Myocyte (in vitro differentiated cells): ENCODE results near the gene STON2. TPM values are rescaled to one million over a fixed set of nuclear protein-coding genes. Genes with fewer than 3 reads are reported as not detected.
"Not testable (repeated sequence)": the region's sequence is repeated elsewhere in the genome, so short reads cannot be mapped to it uniquely, and the experiment has no call there.

Experiments used
- DNase-seq: peaks from one replicate; pipeline ENCODE4 v3.0.0-alpha.2; 2012; ENCODE audit warnings: low read depth
- total RNA-seq: library from RNA; depleted of rRNA; stranded (reverse); fragments of >200 nt; gene quantifications from 2 replicates; pipeline ENCODE4 v1.2.3, GENCODE V29; 2014

STON2 gene
- total RNA-seq, 1 donor from 2014 or later = 67.4 TPM

DNA sequence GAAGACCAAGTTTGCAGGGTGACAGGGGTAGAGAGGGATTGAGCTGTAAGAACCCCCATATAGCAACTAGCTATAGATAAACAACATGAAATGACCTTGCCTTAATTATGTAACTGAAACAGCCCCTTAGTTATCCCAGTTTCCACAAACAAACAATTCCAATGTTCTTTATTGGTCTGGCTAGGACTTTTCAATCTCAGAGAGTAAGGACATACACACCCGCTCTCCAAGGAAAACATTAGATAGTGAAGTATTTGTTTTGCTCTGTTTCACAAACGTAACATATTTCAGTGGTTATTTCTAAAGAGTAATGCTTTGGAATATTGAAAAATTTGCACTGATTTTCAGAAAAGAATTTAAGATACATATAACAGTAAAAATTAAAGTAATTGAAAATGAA lies 127.8 kb downstream of the STON2 start:
- no peak for DNase-seq

DNA sequence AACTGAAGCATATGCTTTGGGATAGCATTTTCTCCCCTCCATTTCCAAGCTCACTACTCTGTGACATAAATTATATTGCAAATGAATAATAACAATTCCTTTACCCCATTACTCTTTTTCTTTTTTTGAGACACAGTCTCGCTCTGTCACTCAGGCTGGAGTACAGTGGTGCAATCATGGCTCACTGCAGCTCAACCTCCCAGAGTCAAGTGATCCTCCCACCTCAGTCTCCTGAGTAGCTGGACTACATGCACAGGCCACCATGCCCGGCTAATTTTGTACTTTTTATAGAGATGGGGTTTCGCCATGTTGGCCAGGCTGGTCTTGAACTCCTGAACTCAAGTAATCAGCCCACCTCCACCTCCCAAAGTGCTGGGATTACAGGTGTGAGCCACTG lies 130.1 kb downstream of the STON2 start:
- DNase-seq = no peak

DNA sequence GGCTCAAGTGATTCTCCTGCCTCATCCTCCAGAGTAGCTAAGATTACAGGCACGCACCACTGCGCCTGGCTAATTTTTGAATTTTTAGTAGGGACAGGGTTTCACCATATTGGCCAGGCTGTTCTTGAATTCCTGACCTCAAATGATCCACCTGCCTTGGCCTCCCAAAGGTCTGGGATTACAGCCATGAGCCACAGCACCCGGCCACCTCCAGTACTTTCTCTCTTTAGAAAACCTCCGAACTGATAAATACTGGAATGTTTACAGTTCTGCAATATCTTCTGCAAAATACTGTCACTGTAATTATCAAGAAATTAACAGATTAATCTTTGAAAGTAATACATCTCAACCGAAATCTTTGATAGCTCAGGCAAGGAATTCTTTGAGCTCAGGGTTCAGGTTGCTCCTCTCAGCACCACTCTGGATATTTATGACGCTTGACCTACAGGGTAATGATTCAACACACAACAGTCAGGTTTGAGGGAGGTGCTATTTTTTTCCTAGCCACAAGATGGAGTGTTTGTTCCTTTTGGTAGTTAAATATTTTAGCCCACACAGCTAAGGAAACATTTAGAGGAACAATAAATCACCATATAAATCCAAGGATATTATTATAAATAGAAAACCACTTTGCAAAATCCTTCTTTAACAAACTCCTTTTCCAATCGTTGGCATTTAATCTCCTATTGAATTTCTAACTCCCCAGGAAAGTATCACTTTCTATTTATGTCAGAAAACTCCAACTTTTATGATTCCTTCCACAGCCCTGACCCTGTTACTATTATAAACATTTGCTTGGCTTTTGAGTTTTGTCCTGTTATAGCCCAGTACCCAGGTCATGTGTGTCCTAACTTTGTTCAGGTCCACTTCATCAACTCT lies 130.8 kb downstream of the STON2 start:
- peak; percentile 82 for DNase-seq

DNA sequence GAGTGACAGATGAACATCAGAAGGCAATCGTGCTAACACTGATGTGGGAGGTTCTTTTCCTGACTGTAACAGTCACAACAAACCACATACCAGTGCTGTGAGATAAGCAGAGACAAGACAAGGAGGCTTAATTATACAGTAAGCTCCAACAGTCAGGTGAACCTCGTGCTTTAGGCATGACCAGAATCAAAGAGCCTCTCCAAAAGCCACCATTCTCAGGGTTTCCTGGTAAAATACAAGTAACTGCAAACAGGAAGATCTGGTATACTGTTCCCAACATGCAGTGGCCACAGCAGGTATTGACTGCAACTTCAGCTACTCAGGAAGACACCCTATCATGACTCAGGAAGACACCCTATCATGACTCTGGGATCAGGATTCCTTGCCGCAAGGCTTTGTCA lies 132.1 kb downstream of the STON2 start:
- DNase-seq = peak; percentile 18

DNA sequence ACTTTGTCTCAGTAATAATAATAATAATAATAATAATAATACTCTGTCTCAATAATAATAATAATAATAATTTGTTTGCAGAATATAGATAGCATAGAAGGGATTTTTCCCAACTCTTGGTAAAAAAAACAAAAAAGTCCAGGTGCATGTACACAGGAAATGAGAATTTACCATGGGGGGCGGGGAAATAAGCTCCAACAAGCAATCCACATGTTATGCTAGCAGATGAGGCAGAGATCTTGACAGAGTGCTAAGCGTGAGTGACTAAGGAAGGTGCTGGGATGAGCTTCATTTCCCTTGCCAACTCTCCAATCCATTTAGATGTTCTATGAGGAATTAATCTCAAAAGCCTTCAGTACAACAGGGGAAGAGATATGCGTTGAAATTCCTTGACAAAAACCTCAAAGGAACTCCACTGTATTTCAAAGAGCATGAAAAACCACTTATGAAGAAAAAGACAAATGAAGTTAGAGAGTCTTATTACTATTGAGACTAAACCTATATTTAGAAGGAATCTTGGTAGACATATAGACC lies 134.4 kb downstream of the STON2 start:
- no peak for DNase-seq

DNA sequence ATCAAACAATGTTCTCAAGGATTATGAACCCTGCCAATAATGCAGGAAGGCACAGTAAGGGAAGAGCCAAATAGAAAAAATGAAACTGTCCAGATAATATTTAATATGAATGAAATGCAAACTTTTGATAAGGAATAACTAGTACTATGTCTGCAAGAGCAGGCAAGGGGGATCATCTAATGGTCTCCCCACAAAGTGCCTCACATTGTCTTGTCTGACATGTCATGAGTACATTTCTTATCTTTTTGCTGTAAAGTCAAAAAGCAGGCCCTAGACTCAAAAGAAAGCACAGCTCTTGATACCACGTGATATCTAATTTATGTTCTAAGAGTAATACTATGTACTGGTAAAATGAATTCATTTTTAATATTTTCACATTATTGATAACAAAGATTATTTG lies 135.5 kb downstream of the STON2 start:
- no peak for DNase-seq

DNA sequence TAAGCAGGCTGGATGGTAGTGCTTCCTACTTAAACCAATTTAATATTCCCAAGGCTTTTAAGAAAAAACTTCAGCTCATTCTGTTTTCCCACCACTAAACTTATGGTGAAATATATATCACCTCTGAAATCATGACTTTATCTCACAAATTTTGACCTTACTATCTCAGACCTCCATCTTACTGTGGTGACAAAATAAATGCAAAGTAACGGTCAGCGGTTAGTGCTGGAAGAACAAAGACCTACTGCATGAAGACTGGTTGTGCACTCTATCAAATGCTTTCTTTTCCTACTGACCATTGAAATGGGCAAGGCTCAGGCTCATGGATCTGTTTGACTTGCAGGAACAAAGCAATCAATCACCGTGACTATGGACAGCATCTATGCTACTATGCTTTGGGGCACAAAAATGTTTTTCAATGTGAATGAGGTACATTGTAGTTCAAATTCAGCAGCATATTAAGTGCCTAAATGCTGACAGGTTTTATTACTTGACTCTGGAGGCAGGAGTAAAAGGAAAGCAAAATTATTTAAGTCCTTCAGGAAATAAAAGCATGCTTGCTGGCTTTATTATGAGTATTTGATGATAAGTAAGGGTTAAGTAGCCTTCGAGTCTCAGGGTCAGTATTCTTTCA lies 136.2 kb downstream of the STON2 start:
- DNase-seq = no peak

DNA sequence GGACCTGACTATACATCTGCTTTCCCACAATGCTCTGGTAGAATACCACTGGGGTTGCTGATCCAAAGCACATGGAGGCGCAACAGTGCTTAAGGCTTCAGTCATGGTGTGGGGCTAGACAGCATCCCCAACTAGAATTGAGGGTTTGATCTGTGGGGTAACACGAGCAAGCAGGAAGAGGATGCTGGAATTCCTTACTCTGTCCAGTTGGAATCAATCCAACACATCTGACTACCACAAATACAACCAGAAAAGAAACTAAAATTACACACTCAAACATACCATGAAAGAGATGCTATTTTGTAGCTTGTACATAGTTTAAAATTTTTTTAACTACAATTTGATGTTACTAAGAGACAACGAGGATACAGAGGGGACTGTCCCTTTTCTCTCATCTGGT lies 138.9 kb downstream of the STON2 start:
- peak; percentile 6 for DNase-seq

DNA sequence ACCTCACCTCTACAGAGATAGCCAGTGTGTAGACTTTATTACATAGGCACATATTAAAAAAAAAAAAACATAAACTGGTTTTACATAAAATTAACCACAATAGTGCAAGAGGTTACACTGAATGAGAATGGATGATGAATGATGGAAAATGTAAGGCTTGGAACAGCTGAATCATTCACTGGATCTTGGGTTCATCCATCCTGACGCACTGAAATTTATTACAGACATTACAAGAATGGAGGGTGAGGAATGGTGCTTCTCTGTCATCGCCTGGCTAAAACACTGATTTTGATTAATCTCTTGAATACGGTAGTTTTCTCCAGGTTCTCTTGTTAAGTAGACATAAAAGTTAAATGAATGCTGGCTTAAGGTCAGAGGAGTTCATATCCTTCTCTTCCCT lies 139.4 kb downstream of the STON2 start:
- no peak for DNase-seq

DNA sequence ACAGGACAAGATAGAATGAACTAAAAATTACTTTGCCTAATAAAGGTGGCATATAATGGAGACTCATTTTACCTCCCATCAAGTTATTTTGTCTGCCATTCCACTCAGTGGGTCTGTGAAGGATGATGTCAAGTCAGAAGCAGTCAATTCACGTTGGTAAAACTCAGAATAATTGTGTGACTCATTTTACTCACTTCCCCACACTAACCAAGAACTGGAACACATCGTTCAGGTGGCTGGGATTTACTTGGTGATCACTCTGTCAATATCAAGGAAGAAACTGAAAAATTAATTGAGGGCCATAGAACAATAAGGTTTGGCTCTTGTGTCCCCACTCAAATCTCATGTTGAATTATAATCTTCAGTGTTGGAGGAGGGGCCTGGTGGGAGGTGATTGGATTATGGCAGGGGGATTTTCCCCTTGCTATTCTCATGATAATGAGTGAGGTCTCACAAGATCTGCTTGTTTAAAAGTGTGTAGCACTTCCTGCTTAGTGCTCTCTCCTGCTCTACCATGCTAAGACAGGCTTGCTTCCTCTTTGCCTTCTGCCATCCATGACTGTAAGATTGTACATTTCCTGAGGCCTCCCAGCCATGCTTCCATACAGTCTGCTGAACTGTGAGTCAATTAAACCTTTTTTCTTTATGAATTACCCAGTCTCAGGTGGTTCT lies 143.7 kb downstream of the STON2 start:
- DNase-seq = no peak

DNA sequence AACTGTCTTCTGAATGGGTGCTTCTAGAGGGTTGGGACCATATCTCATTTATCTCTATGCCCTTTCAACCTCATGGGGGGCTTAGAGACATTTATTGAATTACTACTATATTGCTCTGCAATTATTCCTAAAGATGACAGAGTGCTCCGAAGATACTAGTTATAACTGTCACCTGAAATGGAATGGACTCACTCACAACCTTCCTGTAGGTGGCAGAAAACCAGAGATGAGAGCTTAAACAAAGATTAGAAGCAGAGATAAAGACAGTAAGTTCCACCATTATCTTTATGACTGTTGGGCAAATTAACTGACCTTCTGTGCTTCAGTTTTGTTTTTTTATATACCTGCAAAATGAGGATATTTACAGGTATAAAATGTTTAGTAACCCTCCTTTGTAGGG lies 147.8 kb downstream of the STON2 start:
- no peak for DNase-seq

DNA sequence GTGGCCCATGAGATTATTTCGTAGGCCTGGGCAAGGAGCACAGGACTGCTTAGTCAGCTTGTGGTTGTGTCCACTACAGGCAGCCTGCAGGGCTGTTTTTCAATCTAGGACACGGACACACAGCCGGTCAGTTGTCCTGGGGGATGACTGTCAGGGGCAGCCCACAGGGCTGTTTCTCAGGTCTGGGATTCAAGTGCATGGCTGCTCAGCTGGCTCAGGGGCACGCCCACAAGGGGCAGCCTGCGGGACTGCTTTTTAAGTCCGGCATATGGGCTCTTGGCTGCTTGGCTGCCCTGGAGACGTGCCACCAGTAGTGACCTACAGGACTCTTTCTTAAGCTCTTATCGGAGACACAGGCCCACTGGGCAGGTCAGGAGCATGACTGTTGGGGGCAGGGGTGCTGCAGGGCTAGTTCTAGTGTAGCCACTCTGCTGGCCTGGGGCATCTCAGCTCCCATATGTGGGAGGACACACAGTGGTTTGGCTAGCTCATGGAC lies 152.8 kb downstream of the STON2 start:
- peak; percentile 96 for DNase-seq

DNA sequence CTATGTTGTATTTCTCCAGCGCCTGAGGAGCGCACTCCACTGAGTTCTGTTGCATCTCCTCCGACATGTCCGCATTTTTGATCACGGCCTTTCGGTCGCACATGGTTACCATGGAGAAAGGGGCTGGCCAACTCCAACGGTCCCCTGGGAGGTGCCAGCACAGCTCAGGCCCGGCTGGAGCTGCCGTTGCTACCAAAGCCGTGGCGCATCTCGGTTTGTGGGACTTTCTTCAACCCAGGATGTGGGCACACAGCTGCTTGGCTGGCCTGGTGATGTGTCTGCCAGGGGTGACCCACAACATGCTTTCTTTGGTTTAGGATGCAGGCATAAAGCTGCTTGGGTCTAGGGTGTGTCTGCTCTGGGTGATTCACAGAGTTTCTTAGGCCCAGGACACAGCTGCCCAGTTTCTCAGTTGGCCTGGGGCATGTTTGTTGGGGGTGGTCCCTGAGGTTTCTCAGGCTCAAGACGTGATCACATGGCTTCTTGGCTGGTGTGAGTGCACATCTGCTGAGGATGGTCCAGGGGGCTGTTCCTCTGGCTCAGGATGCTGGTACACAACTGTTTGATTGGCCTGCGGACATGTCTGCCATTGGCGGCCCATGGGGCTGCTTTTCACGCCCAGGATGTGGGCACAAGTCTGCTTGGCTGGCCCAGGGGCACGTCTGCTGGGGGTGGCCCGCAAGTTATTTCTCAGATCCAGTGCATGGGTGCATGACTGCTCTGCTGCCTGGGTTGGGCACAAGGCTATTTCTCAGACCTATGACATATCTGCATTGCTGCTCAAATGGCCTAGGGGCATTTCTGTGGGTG lies 153.5 kb downstream of the STON2 start:
- DNase-seq = peak; percentile 98

DNA sequence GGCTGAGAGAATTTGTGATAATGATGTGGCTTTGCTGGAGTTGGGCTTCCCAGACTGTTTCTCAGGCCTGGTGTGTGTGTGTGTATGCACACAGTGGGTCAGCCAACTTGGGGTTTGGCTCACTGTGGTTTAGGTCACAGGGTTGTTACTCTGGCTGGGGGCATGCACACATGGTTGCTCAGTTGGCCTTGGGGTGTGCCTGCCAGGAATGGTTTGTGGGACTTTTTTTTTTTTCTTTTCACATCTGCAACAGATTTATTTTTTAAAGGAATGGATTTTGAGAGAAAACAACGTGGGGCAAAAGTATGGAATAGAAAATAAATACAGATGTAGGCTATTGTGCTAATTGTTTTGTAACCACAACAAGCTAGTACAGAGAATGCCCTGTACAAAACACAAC lies 154.4 kb downstream of the STON2 start:
- peak; percentile 31 for DNase-seq

DNA sequence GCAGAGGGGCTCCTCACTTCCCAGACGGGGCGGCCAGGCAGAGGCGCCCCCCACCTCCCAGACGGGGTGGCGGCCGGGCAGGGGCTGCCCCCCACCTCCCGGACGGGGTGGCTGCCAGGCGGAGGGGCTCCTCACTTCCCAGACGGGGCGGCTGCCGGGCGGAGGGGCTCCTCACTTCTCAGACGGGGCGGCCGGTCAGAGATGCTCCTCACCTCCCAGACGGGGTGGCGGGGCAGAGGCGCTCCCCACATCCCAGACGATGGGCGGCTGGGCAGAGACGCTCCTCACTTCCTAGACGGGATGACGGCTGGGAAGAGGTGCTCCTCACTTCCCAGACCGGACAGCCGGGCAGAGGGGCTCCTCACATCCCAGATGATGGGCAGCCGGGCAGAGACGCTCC lies 155.7 kb downstream of the STON2 start:
- not testable (repeated sequence) for DNase-seq

DNA sequence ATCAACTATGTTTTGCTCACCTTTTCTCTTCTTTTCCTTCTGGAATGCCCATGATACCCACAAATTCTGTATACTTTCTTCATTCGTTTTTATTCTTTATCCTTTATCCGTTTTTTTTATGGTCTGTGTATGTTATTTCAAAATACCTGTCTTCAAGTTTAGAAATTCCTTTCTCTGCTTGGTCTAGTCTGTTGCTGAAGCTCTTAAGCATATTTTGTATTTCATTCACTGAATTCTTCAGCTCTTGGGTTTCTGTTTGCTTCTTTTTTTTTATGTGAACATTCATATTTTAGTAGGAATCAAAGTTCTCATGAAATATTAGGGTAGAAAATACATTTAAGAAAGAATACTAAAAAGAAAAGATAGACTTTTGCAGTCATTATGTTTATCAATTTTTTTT lies 156.6 kb downstream of the STON2 start:
- DNase-seq = no peak

DNA sequence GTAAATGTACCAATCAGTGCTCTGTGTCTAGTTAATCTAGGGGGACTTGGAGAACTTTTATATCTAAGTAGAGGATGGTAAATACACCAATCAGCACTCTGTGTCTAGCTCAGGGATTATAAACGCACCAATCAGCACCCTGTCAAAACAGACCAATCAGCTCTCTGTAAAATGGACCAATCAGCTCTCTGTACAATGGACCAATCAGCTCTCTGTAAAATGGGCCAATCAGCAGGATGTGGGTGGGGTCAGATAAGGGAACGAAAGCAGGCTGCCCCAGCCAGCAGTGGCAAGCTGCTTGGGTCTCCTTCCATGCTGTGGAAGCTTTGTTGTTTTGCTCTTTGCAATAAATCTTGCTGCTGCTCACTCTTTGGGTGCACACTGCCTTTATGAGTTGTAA lies 163.3 kb downstream of the STON2 start:
- DNase-seq = not testable (repeated sequence)

DNA sequence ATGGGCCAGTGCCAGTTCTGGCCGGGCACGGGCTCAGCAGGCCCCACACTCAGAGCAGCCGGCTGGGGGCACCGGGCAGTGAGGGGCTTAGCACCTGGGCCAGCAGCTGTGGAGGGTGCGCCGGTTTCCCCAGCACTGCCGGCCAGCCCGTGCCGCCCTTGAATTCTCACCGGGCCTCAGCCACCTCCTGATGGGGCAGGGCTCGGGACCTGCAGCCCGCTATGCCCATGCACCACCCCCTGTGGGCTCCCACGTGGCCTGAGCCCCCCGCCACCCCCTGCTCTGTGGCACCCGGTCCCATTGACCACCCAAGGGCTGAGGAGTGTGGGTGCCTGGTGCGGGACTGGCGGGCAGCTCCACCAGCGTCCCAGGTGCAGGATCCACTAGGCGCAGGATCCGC lies 164.0 kb downstream of the STON2 start:
- no peak for DNase-seq

DNA sequence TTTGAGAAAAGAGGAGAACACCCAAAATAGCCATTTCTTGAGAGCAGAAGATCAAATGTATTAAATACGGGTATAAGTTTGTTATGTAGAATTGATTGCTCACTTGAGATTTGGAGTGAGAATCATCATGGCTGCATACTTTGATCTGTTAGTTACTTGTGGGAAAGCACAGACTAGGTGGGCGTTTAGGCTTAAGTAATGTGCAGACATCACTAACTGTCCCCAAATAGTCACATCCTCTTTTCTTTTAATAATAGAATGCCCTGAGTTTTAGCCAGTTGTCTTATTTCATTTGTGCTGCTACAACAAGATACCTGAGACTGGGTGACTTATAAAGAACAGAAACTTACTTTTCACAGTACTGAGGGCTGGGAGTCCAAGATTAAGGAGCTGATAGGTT lies 165.0 kb downstream of the STON2 start:
- no peak for DNase-seq

DNA sequence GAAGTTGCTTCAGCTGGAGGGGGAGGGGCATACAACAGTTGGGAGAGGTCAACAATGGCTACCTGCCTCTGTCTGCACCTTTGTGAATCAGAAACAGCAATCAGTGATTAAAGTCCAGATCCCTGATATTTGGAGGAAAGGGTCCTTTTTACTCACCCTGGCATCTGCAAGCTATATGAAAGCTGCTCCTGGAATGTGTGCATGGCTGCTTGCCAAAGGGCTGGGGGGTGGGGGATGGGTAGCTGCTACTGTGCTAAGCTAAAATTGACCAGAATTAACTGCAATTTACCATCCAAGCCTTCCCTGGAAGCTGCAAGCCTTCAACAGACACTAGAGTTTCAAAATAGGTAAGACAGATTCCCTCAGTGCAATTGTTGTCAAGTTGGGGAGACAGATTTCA lies 165.8 kb downstream of the STON2 start:
- no peak for DNase-seq

DNA sequence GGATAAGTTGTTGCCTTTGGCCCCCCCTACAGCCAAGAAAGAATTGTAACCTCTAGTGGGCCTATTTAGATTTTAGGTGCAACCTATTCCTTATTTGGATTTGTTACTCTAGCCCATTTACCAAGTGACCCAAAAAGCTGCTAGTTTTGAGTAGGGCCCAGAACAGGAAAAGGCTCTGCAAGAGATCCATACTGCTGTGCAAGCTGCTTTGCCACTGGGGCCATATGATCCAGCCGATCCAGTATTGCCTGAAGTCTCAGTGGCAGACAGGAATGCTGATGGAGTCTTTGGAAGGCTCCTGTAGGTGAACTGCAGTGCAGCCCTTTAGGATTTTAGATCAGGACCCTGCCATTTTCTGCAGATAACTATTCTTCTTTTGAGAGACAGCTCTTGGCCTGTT lies 166.5 kb downstream of the STON2 start:
- DNase-seq = no peak
